Embryonic facial prominence (tissue), 1 donor: ENCODE results near the gene S1PR2.
A peak's percentile ranks its signal among the peaks of the same experiment; 100 is the strongest.

ENCODE experiments used
- DNase-seq: peaks from one replicate; pipeline ENCODE4 v3.0.0-alpha.2; 2016; ENCODE audit errors: extremely low spot score

S1PR2 gene, protein sequence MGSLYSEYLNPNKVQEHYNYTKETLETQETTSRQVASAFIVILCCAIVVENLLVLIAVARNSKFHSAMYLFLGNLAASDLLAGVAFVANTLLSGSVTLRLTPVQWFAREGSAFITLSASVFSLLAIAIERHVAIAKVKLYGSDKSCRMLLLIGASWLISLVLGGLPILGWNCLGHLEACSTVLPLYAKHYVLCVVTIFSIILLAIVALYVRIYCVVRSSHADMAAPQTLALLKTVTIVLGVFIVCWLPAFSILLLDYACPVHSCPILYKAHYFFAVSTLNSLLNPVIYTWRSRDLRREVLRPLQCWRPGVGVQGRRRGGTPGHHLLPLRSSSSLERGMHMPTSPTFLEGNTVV

DNA sequence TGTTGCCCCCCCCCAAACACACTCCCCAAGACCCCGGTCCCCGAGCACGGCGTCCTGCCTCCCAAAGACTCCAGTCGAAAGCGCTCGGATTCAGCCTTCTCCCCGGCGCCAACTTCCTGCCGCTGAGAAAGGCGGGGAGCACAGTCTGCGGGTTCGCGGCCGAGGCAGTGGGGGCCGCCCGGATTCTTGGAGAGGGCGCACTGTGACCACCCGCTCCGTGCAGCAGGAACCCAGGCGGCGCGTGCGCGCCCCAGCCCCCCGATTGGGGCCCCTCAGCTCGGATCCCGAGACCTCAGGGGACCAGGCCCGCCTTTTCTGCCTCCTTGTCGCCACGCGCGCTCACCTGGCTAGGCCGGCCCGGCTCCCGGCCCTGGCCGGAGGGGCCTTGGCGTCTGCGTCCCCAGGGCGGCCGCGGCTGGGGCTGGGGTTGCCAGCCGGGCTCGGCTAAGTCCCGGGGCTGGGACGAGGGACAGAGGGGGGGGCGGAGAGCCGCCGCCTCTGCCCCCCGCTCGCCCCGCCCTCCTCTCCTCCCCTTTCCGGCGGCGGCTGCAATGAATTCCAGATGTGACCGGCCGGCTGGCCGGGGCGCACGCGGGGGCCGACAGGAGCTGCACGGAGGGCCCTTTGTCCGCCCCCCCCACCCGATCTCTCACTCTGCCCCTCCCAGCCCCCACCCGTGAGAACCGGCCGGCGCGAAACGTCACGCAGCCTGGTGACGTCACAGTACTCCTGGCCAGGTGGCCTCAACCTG lies at the start of gene S1PR2:
Gene S1PR2, minus strand, starts transcription at position 471 of the 751 bp plus-strand sequence. CDS start 6,426 bp downstream, outside the sequence.
- peak; percentile 71 for DNase-seq

DNA sequence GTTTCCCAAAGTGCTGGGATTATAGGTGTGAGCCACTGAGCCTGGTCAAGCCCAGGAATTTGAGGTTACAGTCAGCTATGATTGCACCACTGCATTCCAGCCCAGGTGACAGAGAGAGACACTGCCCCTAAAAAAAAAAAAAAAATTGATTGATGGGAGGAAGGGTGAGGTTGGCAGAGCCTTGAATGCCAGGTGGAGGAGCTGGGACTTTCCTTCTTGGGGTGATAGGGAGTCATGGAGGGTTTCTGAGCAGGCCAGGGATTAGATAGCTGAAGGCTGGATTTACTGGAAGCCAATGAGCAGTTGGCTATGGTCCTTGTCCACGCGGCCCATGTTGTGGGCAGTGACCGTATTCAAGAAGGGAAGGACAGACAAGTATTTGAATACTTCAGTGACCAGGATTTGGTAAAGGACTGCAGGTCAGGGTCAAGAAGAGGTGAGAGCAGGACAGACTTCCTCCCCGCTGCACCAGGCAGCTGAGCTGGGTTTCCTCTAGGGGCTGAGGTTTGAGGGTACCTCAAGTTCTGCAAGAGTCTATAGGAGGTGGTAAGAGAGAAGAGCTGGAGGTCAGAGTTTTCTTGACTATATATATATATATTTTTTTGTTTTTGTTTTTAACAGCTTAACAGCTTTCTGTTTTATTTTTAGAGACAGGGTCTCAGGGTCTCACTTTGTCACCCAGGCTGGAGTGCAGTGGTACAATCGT lies 48.8 kb upstream of the S1PR2 start:
- no peak for DNase-seq

DNA sequence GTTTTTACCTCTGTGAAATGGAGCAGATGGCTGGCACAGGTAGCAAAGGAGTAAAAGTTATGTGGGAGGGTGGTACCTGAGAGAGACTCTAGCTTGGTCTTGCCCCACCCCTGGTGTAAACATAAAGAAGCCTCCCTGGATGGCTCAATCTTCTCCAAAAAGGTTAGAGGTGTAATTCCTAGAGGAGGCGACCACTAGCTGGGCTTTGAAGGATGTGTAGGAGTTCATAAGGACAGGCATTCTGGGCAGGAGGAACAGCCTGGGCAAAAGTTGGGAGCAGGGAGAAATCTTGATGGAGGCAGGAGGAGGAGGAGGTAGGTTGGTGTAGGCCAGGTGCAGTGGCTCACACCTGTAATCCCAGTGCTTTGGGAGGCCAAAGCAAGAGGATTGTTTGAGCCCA lies 47.8 kb upstream of the S1PR2 start:
- no peak for DNase-seq

DNA sequence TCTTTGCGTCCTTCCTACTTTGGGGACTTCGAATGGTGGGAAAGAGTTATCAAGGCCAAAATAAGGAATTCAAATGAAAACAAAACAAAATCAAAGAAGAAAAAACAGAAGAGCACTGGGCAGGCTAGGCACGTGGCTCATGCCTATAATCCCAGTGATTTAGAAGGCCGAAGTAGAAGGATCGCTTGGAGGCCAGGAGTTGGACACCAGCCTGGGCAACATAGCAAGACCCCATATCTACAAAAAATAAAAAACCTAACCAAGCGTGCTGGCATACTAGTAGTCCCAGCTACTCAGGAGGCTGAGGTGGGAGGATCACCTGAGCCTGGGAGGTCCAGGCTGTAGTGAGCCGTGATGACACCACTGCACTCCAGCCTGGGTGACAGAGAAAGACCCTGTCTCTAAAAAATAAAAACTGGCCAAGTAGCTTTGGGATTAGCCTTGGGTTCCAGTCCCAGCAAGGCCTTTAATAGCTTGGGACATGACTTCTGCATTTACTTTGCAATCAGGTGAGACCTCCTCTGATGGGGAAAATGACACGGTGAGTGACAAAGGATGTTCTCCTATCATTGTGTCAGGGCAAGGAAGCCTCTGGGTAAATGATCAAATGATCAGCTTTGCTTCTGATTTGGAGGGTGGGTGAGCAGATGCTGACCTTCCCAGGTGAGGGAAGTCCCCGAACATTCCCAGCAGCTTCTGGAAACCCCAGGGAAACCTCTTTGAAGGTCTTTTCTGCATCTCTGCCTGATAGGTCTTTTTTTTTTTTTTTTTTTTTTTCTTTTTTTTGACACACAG lies 46.9 kb upstream of the S1PR2 start:
- DNase-seq, result no peak

DNA sequence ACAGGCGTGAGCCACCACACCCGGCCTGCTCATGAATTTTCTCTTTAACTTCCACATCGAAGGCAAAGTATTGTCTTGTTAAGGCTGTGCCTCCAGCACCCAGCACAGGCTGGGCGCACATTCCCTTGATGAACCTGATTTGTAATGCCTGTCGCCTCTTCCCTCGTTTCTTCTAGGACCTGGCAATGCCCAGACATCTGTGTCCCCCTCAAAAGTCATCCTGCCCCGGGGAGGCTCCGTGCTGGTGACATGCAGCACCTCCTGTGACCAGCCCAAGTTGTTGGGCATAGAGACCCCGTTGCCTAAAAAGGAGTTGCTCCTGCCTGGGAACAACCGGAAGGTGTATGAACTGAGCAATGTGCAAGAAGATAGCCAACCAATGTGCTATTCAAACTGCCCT lies 43.5 kb upstream of the S1PR2 start:
- no peak for DNase-seq

DNA sequence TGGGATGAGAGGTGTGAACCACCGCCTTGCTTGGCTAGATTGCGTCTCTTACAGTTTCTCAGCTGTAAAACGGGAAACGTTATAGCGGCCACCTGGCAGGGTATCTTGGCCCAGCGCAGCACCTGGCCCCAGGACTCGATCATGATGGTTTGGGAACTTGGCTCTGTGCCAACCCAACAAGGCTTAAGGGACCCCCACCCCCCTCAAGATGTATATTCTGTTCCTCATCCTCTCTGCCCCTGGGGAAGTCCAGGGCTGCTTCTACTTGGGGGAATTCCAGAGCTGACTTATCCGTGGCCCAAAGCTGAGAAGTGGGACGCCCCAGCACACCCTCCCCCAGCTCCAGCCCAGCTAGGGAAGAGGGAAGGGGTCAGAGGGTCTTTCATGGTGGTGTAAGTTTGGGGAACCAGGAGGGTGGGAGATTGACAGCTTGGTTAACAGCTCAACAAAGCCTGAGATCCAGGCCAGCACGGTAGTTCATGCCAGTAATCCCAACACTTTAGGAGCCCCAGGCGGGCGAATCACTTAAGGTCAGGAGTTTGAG lies 40.5 kb upstream of the S1PR2 start:
- no peak for DNase-seq

DNA sequence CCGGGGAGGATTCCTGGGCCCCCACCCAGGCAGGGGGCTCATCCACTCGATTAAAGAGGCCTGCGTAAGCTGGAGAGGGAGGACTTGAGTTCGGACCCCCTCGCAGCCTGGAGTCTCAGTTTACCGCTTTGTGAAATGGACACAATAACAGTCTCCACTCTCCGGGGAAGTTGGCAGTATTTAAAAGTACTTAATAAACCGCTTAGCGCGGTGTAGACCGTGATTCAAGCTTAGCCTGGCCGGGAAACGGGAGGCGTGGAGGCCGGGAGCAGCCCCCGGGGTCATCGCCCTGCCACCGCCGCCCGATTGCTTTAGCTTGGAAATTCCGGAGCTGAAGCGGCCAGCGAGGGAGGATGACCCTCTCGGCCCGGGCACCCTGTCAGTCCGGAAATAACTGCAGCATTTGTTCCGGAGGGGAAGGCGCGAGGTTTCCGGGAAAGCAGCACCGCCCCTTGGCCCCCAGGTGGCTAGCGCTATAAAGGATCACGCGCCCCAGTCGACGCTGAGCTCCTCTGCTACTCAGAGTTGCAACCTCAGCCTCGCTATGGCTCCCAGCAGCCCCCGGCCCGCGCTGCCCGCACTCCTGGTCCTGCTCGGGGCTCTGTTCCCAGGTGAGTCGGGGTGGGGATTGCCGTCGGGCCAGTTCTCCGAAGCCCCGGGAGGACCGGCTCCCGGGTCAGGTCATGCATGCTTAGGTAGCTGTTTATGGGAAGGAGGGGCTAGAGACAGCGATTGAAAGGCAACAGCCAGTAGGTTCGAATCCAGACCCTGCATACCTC lies 39.7 kb upstream of the S1PR2 start, which contains the start of gene ICAM1:
Gene ICAM1, plus strand, starts transcription at position 505 of the 779 bp plus-strand sequence. Its CDS starts 40 bp downstream, at position 545.
- DNase-seq, result no peak

DNA sequence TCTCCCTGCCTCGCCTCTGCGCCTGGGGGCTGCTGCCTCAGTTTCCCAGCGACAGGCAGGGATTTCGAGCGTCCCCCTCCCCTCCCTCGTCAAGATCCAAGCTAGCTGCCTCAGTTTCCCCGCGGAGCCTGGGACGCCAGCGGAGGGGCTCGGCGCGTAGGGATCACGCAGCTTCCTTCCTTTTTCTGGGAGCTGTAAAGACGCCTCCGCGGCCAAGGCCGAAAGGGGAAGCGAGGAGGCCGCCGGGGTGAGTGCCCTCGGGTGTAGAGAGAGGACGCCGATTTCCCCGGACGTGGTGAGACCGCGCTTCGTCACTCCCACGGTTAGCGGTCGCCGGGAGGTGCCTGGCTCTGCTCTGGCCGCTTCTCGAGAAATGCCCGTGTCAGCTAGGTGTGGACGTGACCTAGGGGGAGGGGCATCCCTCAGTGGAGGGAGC lies 39.1 kb upstream of the S1PR2 start:
- no peak for DNase-seq

DNA sequence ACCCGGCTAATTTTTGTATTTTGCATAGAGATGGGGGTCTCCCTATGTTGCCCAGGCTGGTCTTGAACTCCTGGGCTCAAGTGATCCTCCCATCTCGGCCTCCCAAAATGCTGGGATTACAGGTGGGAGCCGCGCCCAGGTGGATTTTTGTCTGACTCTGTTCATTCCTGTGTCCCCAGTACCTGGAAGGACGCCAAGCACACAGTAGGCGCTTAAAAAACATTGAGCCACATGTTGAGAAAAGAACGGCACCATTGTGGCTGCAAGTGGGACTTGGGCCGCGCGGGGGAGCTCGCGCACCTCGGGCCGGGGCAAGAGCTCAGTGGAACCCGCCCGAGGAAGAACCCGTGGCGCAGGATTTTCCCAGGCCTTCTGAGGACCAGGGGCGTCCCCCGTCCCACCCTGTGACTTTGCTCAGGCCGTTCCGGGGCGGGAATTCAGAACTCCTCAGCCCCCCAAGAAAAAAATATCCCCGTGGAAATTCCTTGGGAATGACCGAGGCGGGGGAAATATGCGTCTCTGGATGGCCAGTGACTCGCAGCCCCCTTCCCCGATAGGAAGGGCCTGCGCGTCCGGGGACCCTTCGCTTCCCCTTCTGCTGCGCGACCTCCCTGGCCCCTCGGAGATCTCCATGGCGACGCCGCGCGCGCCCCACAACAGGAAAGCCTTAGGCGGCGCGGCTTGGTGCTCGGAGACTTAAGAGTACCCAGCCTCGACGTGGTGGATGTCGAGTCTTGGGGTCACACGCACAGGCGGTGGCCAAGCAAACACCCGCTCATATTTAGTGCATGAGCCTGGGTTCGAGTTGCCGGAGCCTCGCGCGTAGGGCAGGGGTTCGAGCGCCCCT lies 38.4 kb upstream of the S1PR2 start:
- DNase-seq, result no peak

DNA sequence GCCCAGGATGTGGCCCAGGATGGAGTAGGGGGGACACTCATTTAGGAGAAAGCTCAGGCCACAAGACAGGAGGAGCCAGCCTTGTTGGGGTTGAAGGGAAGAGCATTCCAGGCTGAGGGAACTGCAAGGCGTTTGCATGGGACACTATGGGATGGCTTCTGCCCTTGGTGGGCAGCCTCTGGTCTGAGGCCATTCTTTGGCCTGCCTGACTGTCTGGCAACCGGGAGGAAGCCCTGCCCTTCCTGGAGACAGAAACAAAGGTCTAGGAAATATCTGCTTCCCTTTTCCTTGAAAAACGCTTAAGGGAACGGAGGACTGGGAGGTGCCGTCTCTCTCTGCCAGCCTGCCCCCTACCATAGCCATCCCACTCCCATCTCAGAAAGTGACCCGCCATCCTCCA lies 36.9 kb upstream of the S1PR2 start:
- DNase-seq, result no peak

DNA sequence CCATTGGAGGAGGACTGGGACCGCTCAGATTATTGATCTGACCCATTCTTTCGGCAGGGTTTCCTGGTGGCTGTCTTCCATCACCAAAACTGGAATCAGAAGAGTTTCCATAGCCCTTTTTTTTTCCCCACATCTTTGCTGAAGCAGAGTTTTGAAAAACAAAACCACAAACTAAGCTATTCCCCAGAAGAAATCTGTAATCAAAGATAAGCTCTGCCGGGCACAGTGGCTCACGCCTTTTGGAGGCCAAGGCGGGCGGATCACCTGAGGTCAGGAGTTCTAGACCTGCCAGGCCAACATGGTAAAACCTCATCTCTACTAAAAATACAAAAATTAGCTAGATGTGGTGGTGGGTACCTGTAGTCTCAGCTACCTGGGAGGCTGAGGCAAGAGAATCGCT lies 35.6 kb upstream of the S1PR2 start:
- no peak for DNase-seq

DNA sequence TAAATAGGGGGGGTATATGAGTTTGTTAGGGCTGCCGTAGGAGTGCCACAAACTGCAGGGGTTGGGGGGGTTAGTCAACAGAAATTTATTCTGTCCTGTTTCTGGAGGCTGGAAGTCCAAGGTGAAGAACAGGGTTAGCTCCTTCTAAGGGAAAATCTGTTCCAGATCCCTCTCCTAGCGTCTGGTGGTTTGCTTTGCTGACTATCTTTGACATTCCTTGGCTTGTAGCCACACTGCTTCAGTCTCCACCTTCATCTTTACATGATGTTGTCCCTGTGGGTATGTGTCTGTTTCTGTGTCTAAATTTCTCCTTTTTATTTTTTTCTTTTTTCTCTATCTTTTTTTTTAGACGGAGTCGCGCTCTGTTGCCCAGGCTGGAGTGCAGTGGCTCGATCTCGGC lies 31.6 kb upstream of the S1PR2 start:
- DNase-seq, result no peak

DNA sequence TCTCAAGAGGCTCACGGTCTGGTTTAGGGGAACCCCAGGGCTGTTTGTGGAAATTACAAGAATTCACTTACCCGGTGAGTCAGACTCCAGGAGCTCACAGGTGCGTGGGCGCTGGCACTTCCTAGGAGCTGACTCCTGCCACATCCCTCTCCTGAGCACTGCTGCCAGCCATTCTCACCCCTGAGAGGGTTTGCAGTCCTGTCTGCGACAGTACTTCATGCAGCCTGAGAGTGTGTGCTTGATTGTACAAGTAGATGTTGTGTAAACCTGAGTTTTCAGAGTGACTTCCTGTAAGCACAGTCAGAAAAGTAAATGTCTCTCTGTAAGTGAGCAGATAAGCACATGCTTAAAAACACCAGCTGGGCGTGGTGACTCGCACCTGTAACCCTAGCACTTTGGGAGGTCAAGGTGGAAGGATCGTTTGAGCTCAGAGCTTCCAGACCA lies 29.0 kb upstream of the S1PR2 start:
- no peak for DNase-seq

DNA sequence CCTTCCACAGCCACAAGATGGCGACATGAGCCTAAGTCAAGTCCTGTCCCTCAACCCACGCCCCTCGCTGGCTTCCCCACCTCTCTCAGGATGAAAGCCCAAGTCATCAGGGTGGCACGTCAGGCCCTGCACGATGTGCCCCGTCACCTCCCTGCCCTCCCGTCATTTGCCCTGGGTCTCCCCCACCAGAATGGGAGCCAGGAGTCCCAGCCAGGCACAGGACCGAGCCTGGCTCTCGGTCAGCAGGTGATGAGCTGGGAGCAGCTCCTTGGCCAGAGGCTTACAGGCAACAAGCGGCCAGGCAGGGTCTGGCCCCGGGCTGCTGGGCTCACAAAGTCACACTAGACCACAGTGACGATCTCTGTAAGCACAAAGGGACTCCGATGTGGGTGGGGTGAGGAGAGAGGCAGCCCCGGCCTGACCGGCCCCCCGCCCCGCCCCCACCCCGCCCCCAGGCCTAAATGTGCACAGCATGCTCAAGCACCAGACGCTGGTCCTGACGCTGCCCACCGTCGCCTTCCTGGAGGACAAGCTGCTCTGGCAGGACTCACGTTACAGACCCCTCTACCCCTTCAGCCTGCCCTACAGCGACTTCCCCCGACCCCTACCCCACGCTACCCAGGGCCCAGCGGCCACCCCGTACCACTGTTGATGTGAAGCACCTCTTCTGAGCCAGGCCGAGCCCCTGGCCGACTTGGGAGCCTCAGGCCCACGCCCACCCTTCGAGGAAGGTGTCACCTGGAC lies 28.2 kb upstream of the S1PR2 start:
- no peak for DNase-seq

DNA sequence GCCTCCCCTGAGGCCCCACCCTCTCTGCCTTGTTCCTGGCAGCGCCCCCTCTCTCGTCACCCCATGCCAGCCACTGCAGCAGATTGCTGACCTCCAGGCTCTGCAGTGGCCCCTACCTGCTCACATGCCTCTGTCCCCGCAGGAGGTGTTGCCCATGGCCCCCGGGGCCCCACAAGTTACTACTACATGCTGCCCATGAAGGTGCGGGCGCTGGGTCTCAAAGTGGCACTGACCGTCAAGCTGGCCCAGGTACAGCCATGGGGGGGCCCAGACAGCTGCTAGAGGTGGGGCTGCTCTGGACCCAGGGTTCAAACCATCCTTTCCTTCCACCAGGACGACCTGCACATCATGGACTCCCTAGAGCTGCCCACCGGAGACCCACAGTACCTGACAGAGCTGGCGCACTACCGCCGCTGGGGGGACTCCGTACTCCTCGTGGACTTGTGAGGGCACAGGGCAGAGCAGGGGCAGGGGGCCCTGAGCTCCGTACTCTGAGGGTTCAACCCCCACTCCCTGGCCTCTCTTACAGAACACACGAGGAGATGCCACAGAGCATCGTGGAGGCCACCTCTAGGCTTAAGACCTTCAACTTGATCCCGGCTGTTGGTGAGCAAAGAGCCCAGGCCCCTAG lies 27.1 kb upstream of the S1PR2 start:
- no peak for DNase-seq

DNA sequence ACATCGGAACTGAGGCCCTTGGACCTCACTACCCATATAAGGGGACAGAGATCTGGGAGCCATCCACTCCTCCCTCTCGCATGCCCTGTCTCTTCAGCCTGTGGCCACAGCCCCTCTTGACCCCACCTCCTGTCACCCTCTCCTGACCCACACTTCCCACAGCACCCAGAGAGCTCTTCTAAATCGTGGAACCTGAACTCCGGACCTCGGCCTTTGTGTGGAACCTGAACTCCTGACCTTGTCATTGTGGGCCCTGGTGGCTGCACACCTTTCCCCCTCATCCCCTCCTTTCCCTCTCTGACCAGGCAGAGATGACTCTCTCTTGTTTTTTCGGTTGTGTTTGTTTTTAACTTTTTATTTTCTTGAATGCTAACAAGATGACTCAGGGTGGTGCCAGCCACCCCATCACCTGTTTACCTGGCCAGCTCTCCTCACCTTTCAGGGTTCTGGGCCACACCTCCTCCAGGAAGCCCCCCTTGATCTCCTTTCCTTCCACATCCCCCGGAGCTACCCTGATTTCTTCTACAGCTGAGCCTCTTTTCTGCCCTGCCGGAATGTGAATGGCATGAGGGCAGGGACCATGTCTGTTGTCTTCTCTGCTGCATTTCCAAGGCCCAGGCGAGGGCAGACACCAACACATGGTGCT lies 26.0 kb upstream of the S1PR2 start:
- no peak for DNase-seq

DNA sequence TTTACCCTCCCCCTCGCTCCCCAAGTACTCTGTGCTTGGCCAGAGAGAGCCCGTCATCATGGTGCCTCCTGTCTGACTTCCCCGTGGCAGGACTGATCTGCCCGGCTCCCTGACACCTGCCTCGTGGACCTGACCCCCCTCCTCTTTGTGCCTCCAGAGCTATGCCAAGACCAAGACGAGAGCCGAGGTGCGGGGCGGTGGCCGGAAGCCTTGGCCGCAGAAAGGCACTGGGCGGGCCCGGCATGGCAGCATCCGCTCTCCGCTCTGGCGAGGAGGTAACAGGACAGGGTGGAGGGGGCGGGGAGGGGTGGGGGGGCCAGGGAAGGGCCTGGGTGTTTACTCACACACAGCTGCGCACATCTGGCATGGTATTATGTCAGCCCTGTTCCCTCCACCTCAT lies 25.4 kb upstream of the S1PR2 start:
- DNase-seq, result no peak

DNA sequence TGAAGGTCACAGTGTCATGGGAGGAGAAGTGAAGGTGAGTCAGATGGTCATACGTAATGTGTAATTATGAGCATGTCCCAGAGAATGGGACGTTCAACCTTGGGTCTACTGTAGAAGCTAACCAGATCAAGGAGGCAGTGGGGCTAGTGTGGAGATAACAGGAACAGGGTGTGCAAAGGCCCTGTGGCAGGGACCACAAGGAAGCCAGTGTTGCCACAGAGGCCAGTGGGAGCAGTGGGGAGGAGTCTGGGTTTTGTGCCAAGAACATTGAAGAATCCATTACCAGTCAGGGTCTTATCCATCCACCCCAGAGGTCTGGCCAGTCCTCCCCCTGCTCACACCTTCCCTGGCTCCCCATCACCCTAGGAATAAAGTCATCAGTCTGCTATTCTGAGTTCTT lies 24.2 kb upstream of the S1PR2 start:
- no peak for DNase-seq
